H1 (cell line): ENCODE data around the gene MORC2. TPM values are rescaled to one million over a fixed set of nuclear protein-coding genes. Genes with fewer than 3 reads are reported as not detected.

ENCODE experiments used
- CTCF ChIA-PET: fragments of 300-600 bp; sonication (Branson Sonifier 250); formaldehyde crosslinking; loops from one replicate; lab custom pipeline; 2021; ENCODE audit not compliant: partially characterized antibody; lab: Charles Lee
- POLR2A ChIA-PET: fragments of 300-600 bp; sonication (Branson Sonifier 250); formaldehyde crosslinking; loops from one replicate; lab custom pipeline; 2021; ENCODE audit warnings: inconsistent platforms; ENCODE audit not compliant: partially characterized antibody; lab: Charles Lee
- DNase-seq, 2 experiments: peaks; one replicate each; pipeline versions ENCODE4 v3.0.0 to v3.0.0-alpha.2; 2010 to 2022; ENCODE audit warnings: low spot score in 2 of 2, low read depth in 1 of 2, mixed read lengths in 1 of 2
- FAIRE-seq: peaks from 2 replicates; lab custom pipeline; 2011; peaks lifted over from hg19 to GRCh38; lab: Jason Lieb, UNC
- H2AFZ ChIP-seq: 2 replicates; pipeline ENCODE4 v1.8.1; 2012; ENCODE audit warnings: low read length, inconsistent platforms
- H2AK5ac ChIP-seq: 2 replicates; pipeline ENCODE4 v1.6.1; 2013; ENCODE audit warnings: low read depth, low read length
- H2BK120ac ChIP-seq: replicated peaks from 2 replicates; pipeline ENCODE3; 2013; ENCODE audit warnings: low read depth, low read length, inconsistent platforms
- H2BK12ac ChIP-seq: 2 replicates; pipeline ENCODE4 v1.6.1; 2013; ENCODE audit warnings: low read depth, low read length
- H2BK15ac ChIP-seq: 2 replicates; pipeline ENCODE4 v1.6.1; 2013; ENCODE audit warnings: low read length
- H2BK20ac ChIP-seq: 2 replicates; pipeline ENCODE4 v1.6.1; 2013; ENCODE audit warnings: low read length
- H2BK5ac ChIP-seq: 2 replicates; pipeline ENCODE4 v1.6.1; 2013; ENCODE audit warnings: low read depth, low read length
- H3K14ac ChIP-seq: 2 replicates; pipeline ENCODE4 v1.6.1; 2013; ENCODE audit warnings: inconsistent platforms; ENCODE audit not compliant: insufficient read length
- H3K18ac ChIP-seq: 2 replicates; pipeline ENCODE4 v1.6.1; 2013; ENCODE audit warnings: low read length; ENCODE audit errors: extremely low read depth
- H3K23ac ChIP-seq: 2 replicates; pipeline ENCODE4 v1.6.1; 2013; ENCODE audit warnings: inconsistent platforms; ENCODE audit not compliant: insufficient read length
- H3K23me2 ChIP-seq: 2 replicates; pipeline ENCODE4 v1.6.1; 2013; ENCODE audit warnings: low read depth, low read length
- H3K27ac ChIP-seq: 2 replicates; pipeline ENCODE4 v1.6.1; 2011; ENCODE audit warnings: low read depth, low read length, inconsistent platforms
- H3K27me3 ChIP-seq, 4 experiments: replicated peaks in 1 of 4; 1 replicate in 1 of 4; 2 replicates in 3 of 4; pipeline versions ENCODE4 v1.6.1 to v1.8.1; 2011 to 2013; ENCODE audit warnings: low read length in 3 of 4, mild to moderate bottlenecking in 3 of 4, inconsistent platforms in 2 of 4, mixed read lengths in 2 of 4, moderate library complexity in 1 of 4; ENCODE audit not compliant: control insufficient read depth in 3 of 4, insufficient read depth in 3 of 4; ENCODE audit errors: extremely low read depth in 1 of 4
- H3K36me3 ChIP-seq, 4 experiments: 2 replicates each; pipeline versions ENCODE4 v1.6.1 to v1.8.1; 2011 to 2013; ENCODE audit warnings: mild to moderate bottlenecking in 4 of 4, low read length in 3 of 4, moderate library complexity in 2 of 4, control low read depth in 1 of 4, inconsistent platforms in 1 of 4; ENCODE audit not compliant: insufficient read depth in 4 of 4, control insufficient read depth in 2 of 4
- H3K4ac ChIP-seq: replicated peaks from 2 replicates; pipeline ENCODE3; 2013; ENCODE audit warnings: low read length, low read depth, mixed read lengths, inconsistent platforms; ENCODE audit not compliant: insufficient read length
- H3K4me1 ChIP-seq, 4 experiments: replicated peaks in 1 of 4; 1 replicate in 1 of 4; 2 replicates in 3 of 4; pipeline versions ENCODE4 v1.6.1 to v1.8.1; 2011 to 2013; ENCODE audit warnings: low read length in 3 of 4, inconsistent platforms in 2 of 4, mixed read lengths in 1 of 4; ENCODE audit not compliant: insufficient read depth in 4 of 4, control insufficient read depth in 3 of 4
- H3K4me2 ChIP-seq, 2 experiments: 2 replicates each; pipeline versions ENCODE4 v1.6.1 to v1.8.1; 2011 to 2013; ENCODE audit warnings: low read depth in 2 of 2, low read length in 2 of 2, control low read depth in 1 of 2, inconsistent platforms in 1 of 2, mild to moderate bottlenecking in 1 of 2; ENCODE audit not compliant: insufficient read depth in 1 of 2
- H3K4me3 ChIP-seq, 4 experiments: fragments of 200-600, 300-600 bp in 1 of 4; sonication (generic), shearing (Covaris generic), sonication (Bioruptor Twin) in 1 of 4; 2 replicates each; pipeline versions ENCODE4 v1.5.1 to v1.8.1; 2011 to 2016; ENCODE audit warnings: low read length in 4 of 4, low read depth in 3 of 4, control low read depth in 2 of 4, inconsistent platforms in 2 of 4, mild to moderate bottlenecking in 2 of 4, mixed read lengths in 1 of 4, moderate library complexity in 1 of 4; ENCODE audit not compliant: insufficient read depth in 2 of 4; ENCODE audit errors: extremely low read depth in 1 of 4
- H3K56ac ChIP-seq: replicated peaks from 2 replicates; pipeline ENCODE3; 2013; ENCODE audit warnings: low read depth, mild to moderate bottlenecking, mixed read lengths, low read length, inconsistent platforms; ENCODE audit not compliant: insufficient read length
- H3K79me1 ChIP-seq: 2 replicates; pipeline ENCODE4 v1.6.1; 2013; ENCODE audit warnings: low read depth, low read length, control low read depth
- H3K79me2 ChIP-seq, 2 experiments: 2 replicates each; pipeline versions ENCODE4 v1.6.1 to v1.8.1; 2012 to 2013; ENCODE audit warnings: low read length in 2 of 2, mild to moderate bottlenecking in 2 of 2, inconsistent platforms in 1 of 2; ENCODE audit not compliant: insufficient read depth in 2 of 2, control insufficient read depth in 1 of 2
- H3K9ac ChIP-seq, 4 experiments: replicated peaks in 1 of 4; 1 replicate in 1 of 4; 2 replicates in 3 of 4; pipeline versions ENCODE4 v1.6.1 to v1.8.1; 2011 to 2013; ENCODE audit warnings: low read depth in 3 of 4, low read length in 3 of 4, control low read depth in 2 of 4, mild to moderate bottlenecking in 2 of 4, moderate library complexity in 2 of 4, inconsistent platforms in 1 of 4; ENCODE audit errors: extremely low read depth in 1 of 4
- H3K9me3 ChIP-seq, 2 experiments: 2 replicates each; pipeline versions ENCODE4 v1.6.1 to v1.8.1; 2012 to 2013; ENCODE audit warnings: mild to moderate bottlenecking in 2 of 2, moderate library complexity in 2 of 2, control low read depth in 1 of 2, inconsistent platforms in 1 of 2, low read depth in 1 of 2, low read length in 1 of 2, mixed read lengths in 1 of 2; ENCODE audit not compliant: insufficient read depth in 2 of 2
- H4K20me1 ChIP-seq, 2 experiments: replicated peaks in 1 of 2; 2 replicates each; pipeline versions ENCODE3 to v1.8.1; 2011 to 2013; ENCODE audit warnings: inconsistent platforms in 2 of 2, low read length in 2 of 2, mild to moderate bottlenecking in 1 of 2; ENCODE audit not compliant: insufficient read depth in 2 of 2, control insufficient read depth in 1 of 2
- H4K5ac ChIP-seq: 2 replicates; pipeline ENCODE4 v1.6.1; 2013; ENCODE audit warnings: low read length, low read depth, mixed read lengths, inconsistent platforms; ENCODE audit not compliant: insufficient read length
- H4K8ac ChIP-seq: 2 replicates; pipeline ENCODE4 v1.8.0; 2013; ENCODE audit warnings: mild to moderate bottlenecking, moderate library complexity, low read length, inconsistent platforms; ENCODE audit not compliant: insufficient read depth; ENCODE audit errors: extremely low read depth
- H4K91ac ChIP-seq: replicated peaks from 2 replicates; pipeline ENCODE3; 2013; ENCODE audit warnings: low read length, mixed read lengths, inconsistent platforms; ENCODE audit not compliant: insufficient read length
- JUND ChIP-seq: IDR thresholded peaks from 2 replicates; pipeline ENCODE4 v1.6.1; 2011; ENCODE audit warnings: mild to moderate bottlenecking, improper control_type of control experiment, low read length
- KDM1A ChIP-seq: fragments of 200-600, 300-600 bp; sonication (generic); IDR thresholded peaks from 2 replicates; pipeline ENCODE4 v1.7.1; 2016; ENCODE audit warnings: mild to moderate bottlenecking, low read length, borderline replicate concordance
- PHF8 ChIP-seq: fragments of 200-600 bp; sonication (generic); conservative IDR thresholded peaks from 2 replicates; pipeline ENCODE4 v1.7.1; 2012; ENCODE audit warnings: low read depth, mild to moderate bottlenecking, inconsistent platforms, low read length, moderate library complexity
- POU5F1 ChIP-seq: IDR thresholded peaks from 2 replicates; pipeline ENCODE4 v1.6.1; 2011; ENCODE audit warnings: low read depth, mild to moderate bottlenecking, low read length, moderate library complexity
- SRF ChIP-seq: IDR thresholded peaks from 2 replicates; pipeline ENCODE4 v1.6.1; 2011; ENCODE audit warnings: mild to moderate bottlenecking, low read depth, low read length, moderate library complexity
- SUZ12 ChIP-seq: fragments of 200-600 bp; sonication (generic); IDR thresholded peaks from 2 replicates; pipeline ENCODE4 v1.6.1; 2012; ENCODE audit warnings: mild to moderate bottlenecking, inconsistent platforms, low read length, moderate library complexity, mixed read lengths
- TEAD4 ChIP-seq: IDR thresholded peaks from 2 replicates; pipeline ENCODE4 v1.6.1; 2012; ENCODE audit warnings: low read depth, low read length, inconsistent platforms, mixed read lengths
- WGBS, 2 experiments: shearing (Covaris generic) in 1 of 2; methylation state at CpG; one replicate each; pipeline versions ENCODE4 v1.1.6 to v1.1.7; 2013 to 2015; ENCODE audit warnings: low lambda C conversion rate in 2 of 2, mixed read lengths in 2 of 2, inconsistent platforms in 1 of 2, low coverage in 1 of 2, missing lambda C conversion rate in 1 of 2; ENCODE audit not compliant: insufficient replicate concordance in 2 of 2, insufficient coverage in 1 of 2, insufficient read length in 1 of 2; ENCODE audit errors: extremely low coverage in 1 of 2, missing lambda C conversion rate in 1 of 2; 5-methylcytosine and 5-hydroxymethylcytosine counted together
- polyA plus RNA-seq, 7 experiments: library from polyadenylated mRNA; depleted of rRNA in 3 of 7; stranded (reverse) in 5 of 7; unstranded in 2 of 7; fragments of >200 nt in 5 of 7; fragments of 200-250 nt in 2 of 7; gene quantifications; 1 replicate in 5 of 7; 2 replicates in 1 of 7; 4 replicates in 1 of 7; pipeline versions ENCODE4 v1.2.1 to v1.2.3, GENCODE V29; 2011 to 2013; ENCODE audit warnings: missing spikeins in 2 of 7, mixed read lengths in 2 of 7
- total RNA-seq: library from RNA; stranded (reverse); fragmentation: NEBNext Ultra II Directional; extraction: Animal tissue kit (Norgen Biotek cat#: 25700); gene quantifications from 2 replicates; pipeline ENCODE4 v1.2.1, GENCODE V29; 2021

MORC2 gene
- total and polyA plus RNA-seq, 2 of the 8 experiments (the other 6 are each of a cell fraction or from before 2014, with no cell fraction given), result 15.4 to 68.0 TPM

DNA sequence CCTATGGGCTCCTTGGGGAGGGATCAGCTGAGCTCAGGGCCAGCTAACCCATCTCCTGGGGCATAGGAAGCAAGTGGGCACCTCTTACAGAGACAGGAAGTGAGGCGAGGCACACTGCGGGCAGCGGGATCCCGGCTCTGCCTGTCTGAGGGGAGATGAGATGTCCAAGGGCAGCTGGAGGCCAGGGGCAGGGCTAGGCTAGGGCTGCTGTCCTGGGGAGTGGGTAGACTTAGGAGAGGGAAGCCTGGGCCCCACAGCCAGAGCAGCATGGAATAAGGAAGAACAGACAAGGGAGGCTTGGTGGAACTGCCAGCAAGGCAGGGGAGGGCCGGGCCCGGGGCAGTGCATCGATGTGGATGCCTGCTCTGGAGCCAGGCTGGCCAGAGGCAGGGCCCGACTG is 76.3 kb downstream of the MORC2 start:
- no peak for FAIRE-seq
- peak overlapping the region; percentile 30; the same call in 1 of the 2 replicates for H4K8ac ChIP-seq
- H2BK120ac ChIP-seq, result no peak overlapping the region
- ChIA-PET POLR2A (interaction anchor here (1.2 kb wide), 1 partner anchor 25 kb away, joined by 3 read pairs; no protein-coding TSS in a partner anchor), CTCF (interaction anchor here (0.8 to 6.2 kb wide), 11 partner anchors 8 to 137 kb away, joined by 3 to 73 read pairs (median 8); no protein-coding TSS in a partner anchor)
- peak in 1 of 2 experiments; percentile 44 for DNase-seq
- no peak overlapping the region for H3K4me3 ChIP-seq
- H3K9me3 ChIP-seq, result no peaks in the 10 kb centered on the region
- no peak overlapping the region for H3K4me2 ChIP-seq
- no peak overlapping the region for H2AFZ ChIP-seq
- H2BK12ac ChIP-seq, result no peak overlapping the region
- H3K27me3 ChIP-seq, result no peaks in the 10 kb centered on the region
- no peak overlapping the region for H3K18ac ChIP-seq
- H3K14ac ChIP-seq, result no peak overlapping the region
- no peak for TF ChIP-seq KDM1A
- TF ChIP-seq SUZ12, result no peak
- no peak for TF ChIP-seq JUND
- no peak for TF ChIP-seq TEAD4
- no peak for TF ChIP-seq PHF8
- TF ChIP-seq SRF, result no peak
- TF ChIP-seq POU5F1, result no peak
- H3K9ac ChIP-seq, result no peak overlapping the region
- no peaks in the 10 kb centered on the region for H3K79me1 ChIP-seq
- no peak overlapping the region for H4K91ac ChIP-seq
- no peak overlapping the region for H3K23ac ChIP-seq
- H2BK5ac ChIP-seq, result no peak overlapping the region
- peaks cover 0 to 9% (median 2%) of the 10 kb centered on the region in 4 experiments; a peak in 4 of 8 replicates for H3K36me3 ChIP-seq
- no peak overlapping the region for H2BK20ac ChIP-seq
- H3K4me1 ChIP-seq, result peaks cover 0 to 4% (median 4%) of the 10 kb centered on the region in 4 experiments; a peak in 5 of 7 replicates
- 93% methylated on average over 8 of the region's 8 CpGs; no CpG with 5 or more reads in 1 of the 2 experiments for WGBS, 2 experiments
- no peak overlapping the region for H3K27ac ChIP-seq
- no peak overlapping the region for H3K56ac ChIP-seq
- no peak overlapping the region for H3K4ac ChIP-seq
- no peak overlapping the region for H4K5ac ChIP-seq
- H4K20me1 ChIP-seq, result peaks cover 1 to 3% of the 10 kb centered on the region in 2 experiments
- H2AK5ac ChIP-seq, result no peak overlapping the region
- H3K23me2 ChIP-seq, result no peaks in the 10 kb centered on the region
- no peak overlapping the region for H2BK15ac ChIP-seq
- no peaks in the 10 kb centered on the region for H3K79me2 ChIP-seq
